ENCODE results near the gene TRIP11.

DNA sequence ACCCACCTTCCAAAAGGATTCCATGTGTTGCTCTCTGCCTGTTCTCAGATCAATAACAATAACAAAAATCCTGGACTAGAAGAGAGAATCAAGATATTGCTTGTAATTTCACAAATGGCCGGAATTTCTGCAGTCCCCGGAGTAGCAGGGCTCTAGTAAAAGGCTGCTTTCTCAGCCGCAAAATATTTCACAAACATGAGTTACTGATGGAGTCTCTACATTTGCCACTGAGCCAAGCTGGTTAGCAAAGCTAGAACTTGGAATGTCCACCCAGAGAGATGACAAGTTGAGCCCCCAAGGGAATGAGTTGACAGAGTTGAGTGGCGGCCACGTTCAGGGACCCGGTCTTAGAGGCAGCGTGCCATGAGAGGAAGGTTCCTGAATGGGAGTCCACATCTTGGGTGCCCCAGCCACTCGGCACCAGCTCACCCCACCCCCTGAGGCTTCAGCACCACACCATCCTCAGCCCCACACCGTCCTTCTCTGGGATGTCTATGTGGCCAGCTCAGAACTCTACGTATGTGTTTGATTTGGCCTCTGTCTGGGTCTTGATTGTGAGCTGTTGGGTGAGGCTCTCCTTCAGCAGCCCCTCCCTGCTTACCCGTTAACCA lies 108.3 kb downstream of the TRIP11 start:
- no peak for TF ChIP-seq CEBPB (IDR thresholded peaks at IDR 0.05; ENCODE audit: low read depth)
- TF ChIP-seq, protein P1, sequence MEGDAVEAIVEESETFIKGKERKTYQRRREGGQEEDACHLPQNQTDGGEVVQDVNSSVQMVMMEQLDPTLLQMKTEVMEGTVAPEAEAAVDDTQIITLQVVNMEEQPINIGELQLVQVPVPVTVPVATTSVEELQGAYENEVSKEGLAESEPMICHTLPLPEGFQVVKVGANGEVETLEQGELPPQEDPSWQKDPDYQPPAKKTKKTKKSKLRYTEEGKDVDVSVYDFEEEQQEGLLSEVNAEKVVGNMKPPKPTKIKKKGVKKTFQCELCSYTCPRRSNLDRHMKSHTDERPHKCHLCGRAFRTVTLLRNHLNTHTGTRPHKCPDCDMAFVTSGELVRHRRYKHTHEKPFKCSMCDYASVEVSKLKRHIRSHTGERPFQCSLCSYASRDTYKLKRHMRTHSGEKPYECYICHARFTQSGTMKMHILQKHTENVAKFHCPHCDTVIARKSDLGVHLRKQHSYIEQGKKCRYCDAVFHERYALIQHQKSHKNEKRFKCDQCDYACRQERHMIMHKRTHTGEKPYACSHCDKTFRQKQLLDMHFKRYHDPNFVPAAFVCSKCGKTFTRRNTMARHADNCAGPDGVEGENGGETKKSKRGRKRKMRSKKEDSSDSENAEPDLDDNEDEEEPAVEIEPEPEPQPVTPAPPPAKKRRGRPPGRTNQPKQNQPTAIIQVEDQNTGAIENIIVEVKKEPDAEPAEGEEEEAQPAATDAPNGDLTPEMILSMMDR (IDR thresholded peaks at IDR 0.05 in 2 of 3, conservative IDR thresholded peaks at IDR 0.05 in 1 of 3; ENCODE audit: borderline replicate concordance in 1 of 3, insufficient read depth in 1 of 3, low read depth in 2 of 3, low read length in 2 of 3) = no peak

Data from HCT116 (cell line).